Activated CD4-positive, alpha-beta T cell treated with anti-CD3 and anti-CD28 coated beads for 48 hours (primary cell): ENCODE data around the gene RNF10.

Source experiments
- DNase-seq: peaks from one replicate; pipeline ENCODE4 v3.0.0-alpha.2; 2020

Gene RNF10

GRCh38 chr12:120618954-120619615 is 84.9 kb downstream of the RNF10 start:
- DNase-seq: no peak

GRCh38 chr12:120620624-120621023 is 86.5 kb downstream of the RNF10 start:
- no peak for DNase-seq

GRCh38 chr12:120625557-120626419 is 91.6 kb downstream of the RNF10 start:
- peak; percentile 38 for DNase-seq
